Measurements from ENCODE around the gene PTPN1.

GRCh38 chr20:50628332-50628731 is 118.1 kb downstream of the PTPN1 start:
- no peak; the same call in 1 of the 2 replicates for TF ChIP-seq ZFP91 (CRISPR knock-in tag; IDR thresholded peaks at IDR 0.05; ENCODE audit: borderline replicate concordance)
- no peak for TF ChIP-seq CHD2 (IDR thresholded peaks at IDR 0.05; ENCODE audit: low read depth, low read length)
- TF ChIP-seq FOXO1 (CRISPR knock-in tag; IDR thresholded peaks at IDR 0.05) = no peak
- TF ChIP-seq POLR2AphosphoS5 (IDR thresholded peaks at IDR 0.05; ENCODE audit: low read depth, low read length) = no peak
- TF ChIP-seq JUND (CRISPR knock-in tag; IDR thresholded peaks at IDR 0.05) = no peak
- TF ChIP-seq, protein P1, sequence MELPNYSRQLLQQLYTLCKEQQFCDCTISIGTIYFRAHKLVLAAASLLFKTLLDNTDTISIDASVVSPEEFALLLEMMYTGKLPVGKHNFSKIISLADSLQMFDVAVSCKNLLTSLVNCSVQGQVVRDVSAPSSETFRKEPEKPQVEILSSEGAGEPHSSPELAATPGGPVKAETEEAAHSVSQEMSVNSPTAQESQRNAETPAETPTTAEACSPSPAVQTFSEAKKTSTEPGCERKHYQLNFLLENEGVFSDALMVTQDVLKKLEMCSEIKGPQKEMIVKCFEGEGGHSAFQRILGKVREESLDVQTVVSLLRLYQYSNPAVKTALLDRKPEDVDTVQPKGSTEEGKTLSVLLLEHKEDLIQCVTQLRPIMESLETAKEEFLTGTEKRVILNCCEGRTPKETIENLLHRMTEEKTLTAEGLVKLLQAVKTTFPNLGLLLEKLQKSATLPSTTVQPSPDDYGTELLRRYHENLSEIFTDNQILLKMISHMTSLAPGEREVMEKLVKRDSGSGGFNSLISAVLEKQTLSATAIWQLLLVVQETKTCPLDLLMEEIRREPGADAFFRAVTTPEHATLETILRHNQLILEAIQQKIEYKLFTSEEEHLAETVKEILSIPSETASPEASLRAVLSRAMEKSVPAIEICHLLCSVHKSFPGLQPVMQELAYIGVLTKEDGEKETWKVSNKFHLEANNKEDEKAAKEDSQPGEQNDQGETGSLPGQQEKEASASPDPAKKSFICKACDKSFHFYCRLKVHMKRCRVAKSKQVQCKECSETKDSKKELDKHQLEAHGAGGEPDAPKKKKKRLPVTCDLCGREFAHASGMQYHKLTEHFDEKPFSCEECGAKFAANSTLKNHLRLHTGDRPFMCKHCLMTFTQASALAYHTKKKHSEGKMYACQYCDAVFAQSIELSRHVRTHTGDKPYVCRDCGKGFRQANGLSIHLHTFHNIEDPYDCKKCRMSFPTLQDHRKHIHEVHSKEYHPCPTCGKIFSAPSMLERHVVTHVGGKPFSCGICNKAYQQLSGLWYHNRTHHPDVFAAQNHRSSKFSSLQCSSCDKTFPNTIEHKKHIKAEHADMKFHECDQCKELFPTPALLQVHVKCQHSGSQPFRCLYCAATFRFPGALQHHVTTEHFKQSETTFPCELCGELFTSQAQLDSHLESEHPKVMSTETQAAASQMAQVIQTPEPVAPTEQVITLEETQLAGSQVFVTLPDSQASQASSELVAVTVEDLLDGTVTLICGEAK (IDR thresholded peaks at IDR 0.05) = no peak
- TF ChIP-seq, protein P1 (CRISPR knock-in tag; IDR thresholded peaks at IDR 0.05) = no peak
- no peak for TF ChIP-seq BRCA1 (CRISPR knock-in tag; IDR thresholded peaks at IDR 0.05)
- no peak for TF ChIP-seq CAMTA2 (CRISPR knock-in tag; IDR thresholded peaks at IDR 0.05; ENCODE audit: borderline replicate concordance)
- no peak for TF ChIP-seq EZH2 (conservative IDR thresholded peaks at IDR 0.05; ENCODE audit: low read depth, low read length)
